Calu3 (cell line): ENCODE results near the gene VPREB1. TPM values are rescaled to one million over a fixed set of nuclear protein-coding genes. Genes with fewer than 3 reads are reported as not detected.

ENCODE experiments used
- BruUV-seq: library from RNA; stranded (reverse); fragments of 400-500 nt; replicated peaks from 2 replicates; lab custom pipeline; 2021; lab: Mats Ljungman, UMichigan
- CTCF ChIA-PET: fragments of 300-600 bp; sonication (Branson Sonifier 250); formaldehyde crosslinking; loops from one replicate; lab custom pipeline; 2022; ENCODE audit warnings: antibody characterized with exemption; lab: Charles Lee
- DNase-seq: peaks from one replicate; pipeline ENCODE4 v3.0.0; 2022
- H3K27ac Mint-ChIP-seq: one replicate; pipeline ENCODE4 v1.8.0; 2022; ENCODE audit warnings: mixed read lengths; ENCODE audit not compliant: unreplicated experiment
- H3K27me3 Mint-ChIP-seq: one replicate; pipeline ENCODE4 v1.8.0; 2022; ENCODE audit warnings: mixed read lengths; ENCODE audit not compliant: unreplicated experiment
- H3K36me3 Mint-ChIP-seq: one replicate; pipeline ENCODE4 v1.8.0; 2022; ENCODE audit warnings: mild to moderate bottlenecking, moderate library complexity, mixed read lengths; ENCODE audit not compliant: insufficient read depth, unreplicated experiment
- H3K4me1 Mint-ChIP-seq: one replicate; pipeline ENCODE4 v1.8.0; 2022; ENCODE audit warnings: mild to moderate bottlenecking, low read depth, mixed read lengths; ENCODE audit not compliant: unreplicated experiment
- H3K4me3 Mint-ChIP-seq: one replicate; pipeline ENCODE4 v1.8.0; 2022; ENCODE audit warnings: mild to moderate bottlenecking, low read depth, moderate library complexity, mixed read lengths; ENCODE audit not compliant: unreplicated experiment
- H3K9me3 Mint-ChIP-seq: one replicate; pipeline ENCODE4 v1.8.0; 2022; ENCODE audit warnings: low read depth, mixed read lengths; ENCODE audit not compliant: unreplicated experiment
- intact Hi-C: fragments of 100-400 bp; cut with micrococcal nuclease; formaldehyde crosslinking; loops from one replicate; pipeline ENCODE4 v1.10.0; 2022; ENCODE audit not compliant: unreplicated experiment
- total RNA-seq: library from RNA; stranded (reverse); gene quantifications from 2 replicates; pipeline ENCODE4 v1.2.3, GENCODE V29; 2022
- TF ChIP-seq, protein P1 (sequence below): fragments of 200-600 bp; IDR thresholded peaks from one replicate; pipeline ENCODE4 v1.8.0; 2022; ENCODE audit warnings: antibody characterized with exemption; ENCODE audit not compliant: unreplicated experiment

VPREB1 gene
- total RNA-seq, 1 experiment from 2014 or later = not detected

DNA sequence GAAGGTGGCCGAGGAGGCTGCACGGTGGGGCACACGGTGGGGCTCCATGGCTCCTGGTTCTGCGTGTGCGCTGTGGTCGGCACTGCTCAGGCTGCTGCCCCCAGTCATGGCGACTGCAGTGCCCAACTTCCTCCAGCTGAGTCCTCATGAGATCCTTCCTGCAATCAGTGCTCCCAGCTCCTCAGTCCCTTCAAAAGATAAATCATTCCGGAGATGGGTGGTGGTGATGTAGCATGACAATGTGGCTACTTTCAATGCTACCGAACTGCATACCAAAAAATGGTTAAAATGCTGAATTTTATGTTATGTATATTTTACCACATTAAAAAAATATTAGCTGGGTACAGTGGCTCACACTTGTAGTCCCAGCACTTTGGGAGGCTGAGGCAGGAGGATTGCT, 14.1 kb upstream of the VPREB1 start:
- H3K27me3 Mint-ChIP-seq = peaks cover 21% of the 10 kb centered on the region
- H3K36me3 Mint-ChIP-seq = no peaks in the 10 kb centered on the region
- intact Hi-C loops = no loop called here
- TF ChIP-seq, protein P1, sequence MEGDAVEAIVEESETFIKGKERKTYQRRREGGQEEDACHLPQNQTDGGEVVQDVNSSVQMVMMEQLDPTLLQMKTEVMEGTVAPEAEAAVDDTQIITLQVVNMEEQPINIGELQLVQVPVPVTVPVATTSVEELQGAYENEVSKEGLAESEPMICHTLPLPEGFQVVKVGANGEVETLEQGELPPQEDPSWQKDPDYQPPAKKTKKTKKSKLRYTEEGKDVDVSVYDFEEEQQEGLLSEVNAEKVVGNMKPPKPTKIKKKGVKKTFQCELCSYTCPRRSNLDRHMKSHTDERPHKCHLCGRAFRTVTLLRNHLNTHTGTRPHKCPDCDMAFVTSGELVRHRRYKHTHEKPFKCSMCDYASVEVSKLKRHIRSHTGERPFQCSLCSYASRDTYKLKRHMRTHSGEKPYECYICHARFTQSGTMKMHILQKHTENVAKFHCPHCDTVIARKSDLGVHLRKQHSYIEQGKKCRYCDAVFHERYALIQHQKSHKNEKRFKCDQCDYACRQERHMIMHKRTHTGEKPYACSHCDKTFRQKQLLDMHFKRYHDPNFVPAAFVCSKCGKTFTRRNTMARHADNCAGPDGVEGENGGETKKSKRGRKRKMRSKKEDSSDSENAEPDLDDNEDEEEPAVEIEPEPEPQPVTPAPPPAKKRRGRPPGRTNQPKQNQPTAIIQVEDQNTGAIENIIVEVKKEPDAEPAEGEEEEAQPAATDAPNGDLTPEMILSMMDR = no peak
- CTCF ChIA-PET = interaction anchor here (0.6 kb wide), 1 partner anchor 44 kb away, joined by 3 read pairs; no protein-coding TSS in a partner anchor
- H3K9me3 Mint-ChIP-seq = no peaks in the 10 kb centered on the region
- no peak overlapping the region for H3K27ac Mint-ChIP-seq
- DNase-seq = no peak
- H3K4me3 Mint-ChIP-seq = no peak overlapping the region
- no peaks in the 10 kb centered on the region for H3K4me1 Mint-ChIP-seq
- BruUV-seq = no TSS peak

GRCh38 chr22:22233081-22233480, 11.5 kb upstream of the VPREB1 start:
- CTCF ChIA-PET = no interaction called here
- H3K27ac Mint-ChIP-seq = no peak overlapping the region
- no peaks in the 10 kb centered on the region for H3K4me1 Mint-ChIP-seq
- intact Hi-C loops = no loop called here
- H3K27me3 Mint-ChIP-seq = peaks cover 26% of the 10 kb centered on the region
- no peaks in the 10 kb centered on the region for H3K9me3 Mint-ChIP-seq
- no peak for DNase-seq
- no peak overlapping the region for H3K4me3 Mint-ChIP-seq
- no TSS peak for BruUV-seq
- no peaks in the 10 kb centered on the region for H3K36me3 Mint-ChIP-seq
- TF ChIP-seq, protein P1 = no peak

DNA sequence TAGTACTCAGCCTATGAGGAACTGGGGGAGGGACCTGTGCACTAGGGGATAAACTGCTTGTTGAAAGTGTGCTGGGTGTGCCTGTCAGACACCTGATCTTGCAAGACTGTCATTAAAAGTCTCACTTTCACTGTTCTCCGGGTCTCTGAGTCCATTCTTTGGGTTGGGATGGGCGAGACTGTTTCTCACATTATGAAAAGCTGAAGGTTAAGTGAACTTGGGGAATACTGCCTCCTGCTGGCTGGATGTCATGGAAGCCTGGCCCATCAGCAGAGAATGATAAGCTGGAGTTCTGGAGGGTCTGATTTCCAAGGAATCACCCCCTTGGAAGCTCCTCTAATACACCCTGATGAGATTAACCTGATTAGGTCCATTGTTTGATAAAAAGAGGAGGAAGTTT, 9.0 kb upstream of the VPREB1 start:
- peak; percentile 42 for DNase-seq
- CTCF ChIA-PET = interaction anchor here (0.6 to 1.3 kb wide), 5 partner anchors 26 to 187 kb away, joined by 3 to 6 read pairs (median 4); no protein-coding TSS in a partner anchor
- TF ChIP-seq, protein P1 = peak; percentile 45
- Mint-ChIP-seq H3K27me3 (peaks cover 24% of the 10 kb centered on the region), H3K36me3 (no peaks in the 10 kb centered on the region), H3K4me3 (no peak overlapping the region), H3K9me3 (no peaks in the 10 kb centered on the region), H3K4me1 (no peaks in the 10 kb centered on the region), H3K27ac (no peak overlapping the region)
- BruUV-seq = no TSS peak
- intact Hi-C loops = no loop called here

DNA sequence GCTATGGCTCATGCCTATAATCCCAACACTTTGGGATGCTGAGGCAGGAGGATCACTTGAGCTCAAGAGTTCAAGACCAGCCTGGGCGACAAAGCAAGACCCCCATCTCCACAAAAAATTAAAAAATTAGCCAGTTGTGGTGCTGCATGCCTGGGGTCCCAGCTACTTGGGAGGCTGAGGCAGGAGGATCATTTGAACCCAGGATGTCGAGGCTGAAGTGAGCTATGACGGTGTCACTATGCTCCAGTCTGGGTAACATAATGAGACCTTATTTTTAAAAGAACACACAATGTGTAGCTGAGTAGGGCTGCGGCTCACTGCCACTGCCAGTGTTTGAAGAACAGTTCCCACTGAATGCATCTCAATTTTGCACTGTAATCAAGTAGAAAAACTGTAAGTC, 7.1 kb upstream of the VPREB1 start:
- no peaks in the 10 kb centered on the region for H3K4me1 Mint-ChIP-seq
- H3K27ac Mint-ChIP-seq = no peak overlapping the region
- H3K27me3 Mint-ChIP-seq = peaks cover 43% of the 10 kb centered on the region
- peaks cover 4% of the 10 kb centered on the region for H3K36me3 Mint-ChIP-seq
- DNase-seq = no peak
- CTCF ChIA-PET = interaction anchor here (1.0 kb wide), 1 partner anchor 11 kb away, joined by 3 read pairs; no protein-coding TSS in a partner anchor
- BruUV-seq = no TSS peak
- intact Hi-C loops = no loop called here
- no peaks in the 10 kb centered on the region for H3K9me3 Mint-ChIP-seq
- TF ChIP-seq, protein P1 = no peak
- H3K4me3 Mint-ChIP-seq = no peak overlapping the region
